ENCODE data around the gene SIGLECL1. TPM values are rescaled to one million over a fixed set of nuclear protein-coding genes. Genes with fewer than 3 reads are reported as not detected.

SIGLECL1 gene
- total and polyA plus RNA-seq, 2 donors (not counting 1 experiment from before 2014, with no cell fraction given): not detected

- Histone ChIP-seq H2AFZ (ENCODE audit: low read length) (no peak overlapping the region), H3K4me2 (ENCODE audit: extremely low read depth, insufficient read depth, low read length) (no peak overlapping the region), H3K9me3 (ENCODE audit: control insufficient read depth, insufficient read depth, low read depth, low read length) (no peaks in the 10 kb centered on the region), H3K4me3 (replicated peaks in 1 of 4; ENCODE audit: control extremely low read depth in 1 of 4, insufficient read depth in 1 of 4, low read depth in 3 of 4, low read length in 4 of 4) (no peak overlapping the region), H3K4me1 (ENCODE audit: control insufficient read depth, extremely low read depth, insufficient read depth, low read length) (no peaks in the 10 kb centered on the region), H3K79me2 (ENCODE audit: control insufficient read depth, insufficient read depth, low read length) (no peaks in the 10 kb centered on the region), H3K27me3 (ENCODE audit: control insufficient read depth, insufficient read depth, low read length) (no peaks in the 10 kb centered on the region), H3K9ac (ENCODE audit: insufficient read depth, low read length) (no peak overlapping the region), H4K20me1 (ENCODE audit: control insufficient read depth, extremely low read depth, insufficient read depth, low read length) (no peaks in the 10 kb centered on the region), H3K36me3 (ENCODE audit: control insufficient read depth, insufficient read depth, low read length) (no peaks in the 10 kb centered on the region), H3K27ac (ENCODE audit: insufficient read depth, low read length) (no peak overlapping the region)
- TF ChIP-seq EZH2 (IDR thresholded peaks at IDR 0.05; ENCODE audit: low read length, missing control alignments) (no peak), CTCF (conservative IDR thresholded peaks at IDR 0.05 in 1 of 2, IDR thresholded peaks at IDR 0.05 in 1 of 2; ENCODE audit: low read depth in 1 of 2, low read length in 2 of 2) (no peak)
- DNase-seq (ENCODE audit: low read depth in 2 of 2): no peak
These were observed 7.6 kb downstream of the SIGLECL1 start for GRCh38 chr19:51258165-51259160.

- Histone ChIP-seq H3K79me2 (ENCODE audit: control insufficient read depth, insufficient read depth, low read length) (no peaks in the 10 kb centered on the region), H3K27ac (ENCODE audit: insufficient read depth, low read length) (no peak overlapping the region), H3K9ac (ENCODE audit: insufficient read depth, low read length) (no peak overlapping the region), H3K27me3 (ENCODE audit: control insufficient read depth, insufficient read depth, low read length) (no peaks in the 10 kb centered on the region), H4K20me1 (ENCODE audit: control insufficient read depth, extremely low read depth, insufficient read depth, low read length) (no peaks in the 10 kb centered on the region), H2AFZ (ENCODE audit: low read length) (no peak overlapping the region), H3K9me3 (ENCODE audit: control insufficient read depth, insufficient read depth, low read depth, low read length) (no peaks in the 10 kb centered on the region), H3K4me3 (replicated peaks in 1 of 4; ENCODE audit: control extremely low read depth in 1 of 4, insufficient read depth in 1 of 4, low read depth in 3 of 4, low read length in 4 of 4) (no peak overlapping the region), H3K36me3 (ENCODE audit: control insufficient read depth, insufficient read depth, low read length) (no peaks in the 10 kb centered on the region), H3K4me1 (ENCODE audit: control insufficient read depth, extremely low read depth, insufficient read depth, low read length) (no peaks in the 10 kb centered on the region), H3K4me2 (ENCODE audit: extremely low read depth, insufficient read depth, low read length) (no peak overlapping the region)
- TF ChIP-seq EZH2 (IDR thresholded peaks at IDR 0.05; ENCODE audit: low read length, missing control alignments) (no peak), CTCF (conservative IDR thresholded peaks at IDR 0.05 in 1 of 2, IDR thresholded peaks at IDR 0.05 in 1 of 2; ENCODE audit: low read depth in 1 of 2, low read length in 2 of 2) (peak; percentile 30 to 76)
- DNase-seq (ENCODE audit: low read depth in 2 of 2): peak in 1 of 2 donors; percentile 17
These were observed 8.7 kb downstream of the SIGLECL1 start for GRCh38 chr19:51259348-51260245.

- DNase-seq (ENCODE audit: low read depth in 2 of 2): no peak
- H3K4me2 ChIP-seq (ENCODE audit: extremely low read depth, insufficient read depth, low read length): no peak overlapping the region
- H3K27me3 ChIP-seq (ENCODE audit: control insufficient read depth, insufficient read depth, low read length): no peaks in the 10 kb centered on the region
- no peaks in the 10 kb centered on the region for H3K9me3 ChIP-seq (ENCODE audit: control insufficient read depth, insufficient read depth, low read depth, low read length)
- H4K20me1 ChIP-seq (ENCODE audit: control insufficient read depth, extremely low read depth, insufficient read depth, low read length): no peaks in the 10 kb centered on the region
- H3K9ac ChIP-seq (ENCODE audit: insufficient read depth, low read length): no peak overlapping the region
- H3K4me3 ChIP-seq (replicated peaks in 1 of 4; ENCODE audit: control extremely low read depth in 1 of 4, insufficient read depth in 1 of 4, low read depth in 3 of 4, low read length in 4 of 4): no peak overlapping the region
- TF ChIP-seq CTCF (conservative IDR thresholded peaks at IDR 0.05 in 1 of 2, IDR thresholded peaks at IDR 0.05 in 1 of 2; ENCODE audit: low read depth in 1 of 2, low read length in 2 of 2) (no peak), EZH2 (IDR thresholded peaks at IDR 0.05; ENCODE audit: low read length, missing control alignments) (no peak)
- no peak overlapping the region for H3K27ac ChIP-seq (ENCODE audit: insufficient read depth, low read length)
- no peaks in the 10 kb centered on the region for H3K4me1 ChIP-seq (ENCODE audit: control insufficient read depth, extremely low read depth, insufficient read depth, low read length)
- H2AFZ ChIP-seq (ENCODE audit: low read length): no peak overlapping the region
- H3K79me2 ChIP-seq (ENCODE audit: control insufficient read depth, insufficient read depth, low read length): no peaks in the 10 kb centered on the region
- no peaks in the 10 kb centered on the region for H3K36me3 ChIP-seq (ENCODE audit: control insufficient read depth, insufficient read depth, low read length)
These were observed 12.9 kb downstream of the SIGLECL1 start for GRCh38 chr19:51263808-51264207.

Data from fibroblast of lung (primary cell).